ENCODE results near the gene PDSS2. TPM values are rescaled to one million over a fixed set of nuclear protein-coding genes. Genes with fewer than 3 reads are reported as not detected.
A peak's percentile ranks its signal among the peaks of the same experiment; 100 is the strongest.

PDSS2 gene
- polyA plus RNA-seq, 3 donors, result 10.1 to 13.9 (median 13.3) TPM

- Histone ChIP-seq H3K79me2 (ENCODE audit: insufficient read depth, low read length) (no peaks in the 10 kb centered on the region), H3K4me3 (replicated peaks in 1 of 3; ENCODE audit: low read depth in 2 of 3, low read length in 3 of 3) (no peak overlapping the region), H4K20me1 (ENCODE audit: insufficient read depth, low read length) (no peaks in the 10 kb centered on the region), H2AFZ (ENCODE audit: insufficient read depth, low read depth, low read length, poor library complexity, severe bottlenecking) (no peak overlapping the region), H3K27ac (ENCODE audit: low read depth in 1 of 2, low read length in 2 of 2) (no peak overlapping the region), H3K9me3 (replicated peaks in 1 of 2; ENCODE audit: control insufficient read depth in 1 of 2, insufficient read depth in 1 of 2, low read length in 2 of 2) (no peaks in the 10 kb centered on the region), H3K27me3 (ENCODE audit: control insufficient read depth in 2 of 2, insufficient read depth in 2 of 2, low read length in 2 of 2) (no peaks in the 10 kb centered on the region), H3K4me2 (replicated peaks; ENCODE audit: extremely low read depth, low read length, poor library complexity, severe bottlenecking) (no peak overlapping the region), H3K4me1 (ENCODE audit: control insufficient read depth in 1 of 2, insufficient read depth in 2 of 2, low read length in 2 of 2) (no peaks in the 10 kb centered on the region), H3K9ac (ENCODE audit: insufficient read depth, low read length, poor library complexity, severe bottlenecking) (peak overlapping the region; percentile 15), H3K36me3 (replicated peaks in 1 of 2; ENCODE audit: control insufficient read depth in 1 of 2, insufficient read depth in 2 of 2, low read length in 2 of 2) (peaks cover 2 to 28% of the 10 kb centered on the region in 2 donors)
- H3K27ac Mint-ChIP-seq, result no peak overlapping the region
- DNase-seq, result no peak
- no peaks in the 10 kb centered on the region for H3K4me1 Mint-ChIP-seq
- no peaks in the 10 kb centered on the region for H3K9me3 Mint-ChIP-seq
- TF ChIP-seq, protein P1, sequence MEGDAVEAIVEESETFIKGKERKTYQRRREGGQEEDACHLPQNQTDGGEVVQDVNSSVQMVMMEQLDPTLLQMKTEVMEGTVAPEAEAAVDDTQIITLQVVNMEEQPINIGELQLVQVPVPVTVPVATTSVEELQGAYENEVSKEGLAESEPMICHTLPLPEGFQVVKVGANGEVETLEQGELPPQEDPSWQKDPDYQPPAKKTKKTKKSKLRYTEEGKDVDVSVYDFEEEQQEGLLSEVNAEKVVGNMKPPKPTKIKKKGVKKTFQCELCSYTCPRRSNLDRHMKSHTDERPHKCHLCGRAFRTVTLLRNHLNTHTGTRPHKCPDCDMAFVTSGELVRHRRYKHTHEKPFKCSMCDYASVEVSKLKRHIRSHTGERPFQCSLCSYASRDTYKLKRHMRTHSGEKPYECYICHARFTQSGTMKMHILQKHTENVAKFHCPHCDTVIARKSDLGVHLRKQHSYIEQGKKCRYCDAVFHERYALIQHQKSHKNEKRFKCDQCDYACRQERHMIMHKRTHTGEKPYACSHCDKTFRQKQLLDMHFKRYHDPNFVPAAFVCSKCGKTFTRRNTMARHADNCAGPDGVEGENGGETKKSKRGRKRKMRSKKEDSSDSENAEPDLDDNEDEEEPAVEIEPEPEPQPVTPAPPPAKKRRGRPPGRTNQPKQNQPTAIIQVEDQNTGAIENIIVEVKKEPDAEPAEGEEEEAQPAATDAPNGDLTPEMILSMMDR (IDR thresholded peaks at IDR 0.05), result no peak
- H3K36me3 Mint-ChIP-seq, result peaks cover 39 to 49% of the 10 kb centered on the region in 2 donors
- intact Hi-C loops (cut with micrococcal nuclease), result no loop called here
- no peaks in the 10 kb centered on the region for H3K27me3 Mint-ChIP-seq (ENCODE audit: low read depth in 3 of 3)
- no peak overlapping the region for H3K4me3 Mint-ChIP-seq
- WGBS (ENCODE audit: insufficient coverage), result 94% methylated on average over 2 of the region's 4 CpGs
Observed at GRCh38 chr6:107192830-107193229, 266.5 kb downstream of the PDSS2 start.

GRCh38 chr6:107187630-107188029, 271.7 kb downstream of the PDSS2 start:
- Mint-ChIP-seq H3K4me1 (no peaks in the 10 kb centered on the region), H3K4me3 (no peak overlapping the region), H3K9me3 (peaks cover 0 to 2% (median 0%) of the 10 kb centered on the region in 7 donors), H3K27ac (peak overlapping the region in 1 of 7 donors; percentile 6), H3K27me3 (ENCODE audit: low read depth in 3 of 3) (peaks cover 0 to 1% (median 0%) of the 10 kb centered on the region in 3 donors), H3K36me3 (peaks cover 29 to 32% of the 10 kb centered on the region in 2 donors)
- no peak for DNase-seq
- TF ChIP-seq, protein P1 (IDR thresholded peaks at IDR 0.05), result no peak
- H3K27ac ChIP-seq (ENCODE audit: low read depth in 1 of 2, low read length in 2 of 2), result no peak overlapping the region
- peaks cover 2 to 11% of the 10 kb centered on the region in 2 donors for H3K36me3 ChIP-seq (replicated peaks in 1 of 2; ENCODE audit: control insufficient read depth in 1 of 2, insufficient read depth in 2 of 2, low read length in 2 of 2)
- no peaks in the 10 kb centered on the region for H3K9me3 ChIP-seq (replicated peaks in 1 of 2; ENCODE audit: control insufficient read depth in 1 of 2, insufficient read depth in 1 of 2, low read length in 2 of 2)
- H3K9ac ChIP-seq (ENCODE audit: insufficient read depth, low read length, poor library complexity, severe bottlenecking), result no peak overlapping the region
- WGBS (ENCODE audit: insufficient coverage), result no CpG with 5 or more reads among the region's 6 CpGs
- H3K4me3 ChIP-seq (replicated peaks in 1 of 3; ENCODE audit: low read depth in 2 of 3, low read length in 3 of 3), result no peak overlapping the region
- H3K27me3 ChIP-seq (ENCODE audit: control insufficient read depth in 2 of 2, insufficient read depth in 2 of 2, low read length in 2 of 2), result no peaks in the 10 kb centered on the region
- intact Hi-C loops (cut with micrococcal nuclease), result no loop called here
- H3K4me2 ChIP-seq (replicated peaks; ENCODE audit: extremely low read depth, low read length, poor library complexity, severe bottlenecking), result no peak overlapping the region
- H2AFZ ChIP-seq (ENCODE audit: insufficient read depth, low read depth, low read length, poor library complexity, severe bottlenecking), result no peak overlapping the region
- no peaks in the 10 kb centered on the region for H4K20me1 ChIP-seq (ENCODE audit: insufficient read depth, low read length)
- no peaks in the 10 kb centered on the region for H3K79me2 ChIP-seq (ENCODE audit: insufficient read depth, low read length)
- H3K4me1 ChIP-seq (ENCODE audit: control insufficient read depth in 1 of 2, insufficient read depth in 2 of 2, low read length in 2 of 2), result no peaks in the 10 kb centered on the region
